ENCODE data around the gene EXOC3L4. TPM values are rescaled to one million over a fixed set of nuclear protein-coding genes. Genes with fewer than 3 reads are reported as not detected.
"Not testable (repeated sequence)": the region's sequence is repeated elsewhere in the genome, so short reads cannot be mapped to it uniquely, and the experiment has no call there.

EXOC3L4 gene
- total RNA-seq, 1 donor from 2014 or later, result not detected

DNA sequence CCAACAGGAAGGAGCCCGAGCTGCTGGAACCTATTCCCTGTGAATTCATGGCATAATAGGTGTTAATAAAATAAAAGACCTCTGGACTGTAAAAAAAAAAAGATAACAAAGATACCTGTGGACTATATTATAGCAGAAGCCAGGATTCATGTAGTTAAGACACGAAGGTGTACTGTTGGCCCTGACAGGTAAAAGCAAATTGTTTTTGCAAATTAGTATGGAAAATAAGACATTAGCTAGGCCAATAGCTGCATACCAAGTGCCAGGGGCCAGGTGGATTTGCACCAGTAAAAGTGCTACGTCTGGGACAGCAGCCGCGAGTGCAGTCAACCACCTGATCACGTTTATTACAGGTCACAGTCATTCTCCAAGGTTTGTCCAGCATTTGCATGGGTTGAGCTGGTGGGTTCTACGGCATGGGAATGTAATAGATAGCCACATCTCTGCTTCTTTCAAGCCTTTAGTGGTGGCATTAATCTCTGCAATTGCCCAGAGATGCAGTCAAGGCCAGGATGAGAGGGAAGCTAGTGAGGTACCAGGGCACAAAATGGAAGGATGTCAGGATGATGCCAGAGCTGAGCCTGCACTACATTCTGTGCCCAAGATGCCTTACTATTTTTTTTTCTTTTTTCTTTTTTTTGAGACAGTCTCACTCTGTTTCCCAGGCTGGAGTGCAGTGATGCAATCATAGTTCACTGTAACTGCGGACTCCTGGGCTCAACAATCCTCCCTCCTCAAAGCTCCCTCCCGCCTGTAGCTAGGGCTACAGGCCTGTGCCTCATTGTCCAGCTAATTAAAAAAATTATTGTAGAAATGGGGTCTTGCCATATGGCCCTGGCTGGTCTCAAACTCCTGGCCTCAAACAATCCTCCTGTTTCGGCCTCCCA is 55.1 kb downstream of the EXOC3L4 start:
- Mint-ChIP-seq H3K4me3 (no peak overlapping the region), H3K9me3 (no peaks in the 10 kb centered on the region), H3K36me3 (no peaks in the 10 kb centered on the region), H3K27ac (no peak overlapping the region), H3K27me3 (ENCODE audit: insufficient read depth, low read depth) (peaks cover 6% of the 10 kb centered on the region), H3K4me1 (peaks cover 6% of the 10 kb centered on the region)
- TF ChIP-seq, protein P1, sequence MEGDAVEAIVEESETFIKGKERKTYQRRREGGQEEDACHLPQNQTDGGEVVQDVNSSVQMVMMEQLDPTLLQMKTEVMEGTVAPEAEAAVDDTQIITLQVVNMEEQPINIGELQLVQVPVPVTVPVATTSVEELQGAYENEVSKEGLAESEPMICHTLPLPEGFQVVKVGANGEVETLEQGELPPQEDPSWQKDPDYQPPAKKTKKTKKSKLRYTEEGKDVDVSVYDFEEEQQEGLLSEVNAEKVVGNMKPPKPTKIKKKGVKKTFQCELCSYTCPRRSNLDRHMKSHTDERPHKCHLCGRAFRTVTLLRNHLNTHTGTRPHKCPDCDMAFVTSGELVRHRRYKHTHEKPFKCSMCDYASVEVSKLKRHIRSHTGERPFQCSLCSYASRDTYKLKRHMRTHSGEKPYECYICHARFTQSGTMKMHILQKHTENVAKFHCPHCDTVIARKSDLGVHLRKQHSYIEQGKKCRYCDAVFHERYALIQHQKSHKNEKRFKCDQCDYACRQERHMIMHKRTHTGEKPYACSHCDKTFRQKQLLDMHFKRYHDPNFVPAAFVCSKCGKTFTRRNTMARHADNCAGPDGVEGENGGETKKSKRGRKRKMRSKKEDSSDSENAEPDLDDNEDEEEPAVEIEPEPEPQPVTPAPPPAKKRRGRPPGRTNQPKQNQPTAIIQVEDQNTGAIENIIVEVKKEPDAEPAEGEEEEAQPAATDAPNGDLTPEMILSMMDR (IDR thresholded peaks at IDR 0.05), result no peak
- TF ChIP-seq EZH2phosphoT487 (IDR thresholded peaks at IDR 0.05) (no peak), EZH2 (IDR thresholded peaks at IDR 0.05) (no peak)
- Histone ChIP-seq H3K27me3 (no peaks in the 10 kb centered on the region), H3K4me1 (no peaks in the 10 kb centered on the region), H3K9me3 (ENCODE audit: low read depth) (no peaks in the 10 kb centered on the region), H3K27ac (no peak overlapping the region), H4K20me1 (ENCODE audit: low read depth) (no peaks in the 10 kb centered on the region), H2AFZ (replicated peaks) (no peak overlapping the region), H3K9ac (no peak overlapping the region), H3K36me3 (no peaks in the 10 kb centered on the region), H3F3A (ENCODE audit: low read depth) (no peaks in the 10 kb centered on the region), H3K79me2 (ENCODE audit: low read depth) (no peaks in the 10 kb centered on the region), H3K4me3 (no peak overlapping the region), H3K4me2 (no peak overlapping the region)
- no peak for DNase-seq (ENCODE audit: low spot score)

DNA sequence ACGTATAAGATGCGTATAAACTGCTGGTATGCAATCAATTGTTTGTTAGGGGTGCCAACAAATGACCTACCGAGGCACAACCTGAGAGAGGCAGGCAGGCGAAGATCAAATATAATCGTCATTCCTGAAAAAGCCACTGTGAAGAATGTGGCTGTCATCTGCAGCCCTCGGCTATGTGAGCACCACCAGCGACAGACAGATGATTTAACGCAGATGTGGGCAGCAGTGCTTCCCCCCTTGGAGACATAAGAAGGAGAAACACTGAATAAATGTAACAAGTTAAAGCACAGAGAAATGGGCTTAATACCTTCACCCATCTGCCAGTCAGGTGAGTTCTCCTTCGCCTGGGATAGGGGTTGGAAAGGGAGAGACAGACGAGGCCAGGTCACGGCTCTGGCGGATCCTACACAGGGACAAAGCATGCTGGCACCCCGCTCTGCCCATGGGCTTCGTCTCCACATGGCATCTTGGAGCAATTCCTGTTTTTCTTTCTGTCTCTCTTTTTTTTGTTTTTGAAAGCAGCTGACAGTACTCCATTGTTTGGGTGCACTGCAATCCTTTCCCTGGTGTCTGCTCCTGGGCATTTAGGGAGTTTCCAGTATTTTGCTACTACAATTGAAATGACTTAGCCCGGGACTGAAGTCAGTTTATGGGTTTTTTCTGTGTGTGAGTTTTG is 56.9 kb downstream of the EXOC3L4 start:
- H3K36me3 ChIP-seq, result no peaks in the 10 kb centered on the region
- no peak for DNase-seq (ENCODE audit: low spot score)
- no peak overlapping the region for H3K27ac Mint-ChIP-seq
- peaks cover 7% of the 10 kb centered on the region for H3K4me1 Mint-ChIP-seq
- no peak overlapping the region for H3K4me3 Mint-ChIP-seq
- H3K27me3 Mint-ChIP-seq (ENCODE audit: insufficient read depth, low read depth), result peaks cover 6% of the 10 kb centered on the region
- no peaks in the 10 kb centered on the region for H3K4me1 ChIP-seq
- H3K36me3 Mint-ChIP-seq, result no peaks in the 10 kb centered on the region
- no peaks in the 10 kb centered on the region for H3K9me3 ChIP-seq (ENCODE audit: low read depth)
- H2AFZ ChIP-seq (replicated peaks), result no peak overlapping the region
- no peaks in the 10 kb centered on the region for H3K9me3 Mint-ChIP-seq
- no peaks in the 10 kb centered on the region for H4K20me1 ChIP-seq (ENCODE audit: low read depth)
- TF ChIP-seq EZH2phosphoT487 (IDR thresholded peaks at IDR 0.05), result no peak
- TF ChIP-seq EZH2 (IDR thresholded peaks at IDR 0.05), result no peak
- TF ChIP-seq, protein P1 (IDR thresholded peaks at IDR 0.05), result no peak
- H3K9ac ChIP-seq, result no peak overlapping the region
- no peak overlapping the region for H3K27ac ChIP-seq
- no peaks in the 10 kb centered on the region for H3F3A ChIP-seq (ENCODE audit: low read depth)
- no peaks in the 10 kb centered on the region for H3K27me3 ChIP-seq
- no peak overlapping the region for H3K4me3 ChIP-seq
- H3K4me2 ChIP-seq, result no peak overlapping the region
- no peaks in the 10 kb centered on the region for H3K79me2 ChIP-seq (ENCODE audit: low read depth)

DNA sequence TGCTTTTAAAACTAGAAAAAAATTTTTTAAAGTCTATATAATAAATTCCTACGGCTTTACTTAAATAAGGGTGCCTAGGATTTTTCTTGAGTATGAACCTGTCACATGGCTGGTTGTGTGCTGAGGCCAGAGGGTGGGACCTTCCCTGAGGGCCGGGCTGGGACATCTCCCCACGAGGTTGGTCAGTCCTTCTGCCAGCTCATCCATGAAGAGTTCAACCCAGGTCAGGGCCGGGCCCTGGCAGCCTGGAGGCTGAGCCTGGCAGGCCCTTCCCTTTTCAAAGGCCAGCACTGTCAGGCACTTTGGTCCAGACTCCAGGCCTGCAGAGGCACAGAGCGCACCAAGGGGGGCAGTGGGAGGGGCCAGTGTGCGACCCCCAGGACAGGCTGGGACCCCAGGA is 60.5 kb downstream of the EXOC3L4 start:
- Histone ChIP-seq H3K36me3 (no peaks in the 10 kb centered on the region), H3K79me2 (ENCODE audit: low read depth) (no peaks in the 10 kb centered on the region), H4K20me1 (ENCODE audit: low read depth) (no peaks in the 10 kb centered on the region), H3K4me1 (no peaks in the 10 kb centered on the region), H3K9ac (no peak overlapping the region), H3K27ac (no peak overlapping the region), H3K27me3 (no peaks in the 10 kb centered on the region), H2AFZ (replicated peaks) (no peak overlapping the region), H3K9me3 (ENCODE audit: low read depth) (no peaks in the 10 kb centered on the region), H3K4me2 (no peak overlapping the region), H3K4me3 (no peak overlapping the region), H3F3A (ENCODE audit: low read depth) (no peaks in the 10 kb centered on the region)
- no peaks in the 10 kb centered on the region for H3K9me3 Mint-ChIP-seq
- no peaks in the 10 kb centered on the region for H3K36me3 Mint-ChIP-seq
- H3K4me1 Mint-ChIP-seq, result peaks cover 7% of the 10 kb centered on the region
- DNase-seq (ENCODE audit: low spot score), result no peak
- TF ChIP-seq, protein P1 (IDR thresholded peaks at IDR 0.05), result no peak
- no peak for TF ChIP-seq EZH2 (IDR thresholded peaks at IDR 0.05)
- TF ChIP-seq EZH2phosphoT487 (IDR thresholded peaks at IDR 0.05), result no peak
- H3K27me3 Mint-ChIP-seq (ENCODE audit: insufficient read depth, low read depth), result peaks cover 3% of the 10 kb centered on the region
- no peak overlapping the region for H3K27ac Mint-ChIP-seq
- H3K4me3 Mint-ChIP-seq, result no peak overlapping the region

DNA sequence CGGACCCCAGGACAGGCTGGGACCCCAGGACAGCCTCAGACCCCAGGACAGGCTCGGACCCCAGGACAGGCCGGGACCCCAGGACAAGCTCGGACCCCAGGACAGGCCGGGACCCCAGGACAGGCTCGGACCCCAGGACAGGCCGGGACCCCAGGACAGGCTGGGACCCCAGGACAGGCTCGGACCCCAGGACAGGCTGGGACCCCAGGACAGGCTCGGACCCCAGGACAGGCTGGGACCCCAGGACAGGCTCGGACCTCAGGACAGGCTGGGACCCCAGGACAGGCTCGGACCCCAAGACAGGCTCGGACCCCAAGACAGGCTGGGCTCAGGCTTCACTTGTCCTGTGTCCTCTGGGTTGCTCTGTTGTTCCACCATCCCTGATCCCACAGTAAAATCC is 60.9 kb downstream of the EXOC3L4 start:
- H3K27me3 Mint-ChIP-seq (ENCODE audit: insufficient read depth, low read depth); H3K79me2 ChIP-seq (ENCODE audit: low read depth); H3K36me3 Mint-ChIP-seq; DNase-seq (ENCODE audit: low spot score); H3F3A ChIP-seq (ENCODE audit: low read depth); H3K27me3 ChIP-seq; H4K20me1 ChIP-seq (ENCODE audit: low read depth); H2AFZ ChIP-seq (replicated peaks); H3K4me2 ChIP-seq; H3K9ac ChIP-seq; H3K4me1 Mint-ChIP-seq; H3K4me3 Mint-ChIP-seq; H3K36me3 ChIP-seq; H3K4me3 ChIP-seq; H3K27ac ChIP-seq; H3K4me1 ChIP-seq; H3K27ac Mint-ChIP-seq; H3K9me3 ChIP-seq (ENCODE audit: low read depth); H3K9me3 Mint-ChIP-seq: not testable (repeated sequence)
